ENCODE data around the gene POT1. TPM values are rescaled to one million over a fixed set of nuclear protein-coding genes. Genes with fewer than 3 reads are reported as not detected.

Gene POT1
- polyA plus RNA-seq, 1 donor (not counting 4 experiments of a cell fraction or from before 2014, with no cell fraction given), result 36.6 TPM

DNA sequence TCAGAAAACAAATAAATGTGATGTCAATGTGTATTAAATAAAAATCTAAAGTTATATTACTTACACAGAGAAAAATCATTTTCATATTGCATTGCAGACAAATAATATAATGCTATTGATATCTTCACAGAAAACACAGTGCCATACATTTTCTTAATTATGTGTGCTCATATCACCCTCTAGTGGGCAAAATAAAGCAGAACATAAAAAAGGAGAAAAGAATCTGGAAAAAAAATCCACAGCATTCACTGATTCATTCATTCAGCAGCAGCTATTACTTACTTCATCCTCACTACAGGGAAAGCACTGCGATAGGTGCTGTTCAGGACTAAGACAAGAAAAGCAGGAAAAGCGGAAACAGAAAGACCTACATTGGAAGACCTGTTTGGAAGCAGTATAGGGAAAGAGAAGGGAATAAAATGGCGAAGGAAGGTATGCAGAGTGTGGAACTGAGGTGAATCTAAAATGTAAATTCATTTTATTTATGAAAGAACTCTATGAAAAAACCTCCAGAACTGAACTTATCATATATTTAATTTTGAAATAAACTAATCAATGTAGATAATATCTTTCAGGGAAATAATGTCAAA lies 73.2 kb downstream of the POT1 start:
- Histone ChIP-seq H3K36me3 (ENCODE audit: control insufficient read depth in 2 of 2, extremely low read depth in 1 of 2, insufficient read depth in 2 of 2, low read length in 2 of 2) (no peaks in the 10 kb centered on the region), H3K27ac (ENCODE audit: control insufficient read depth, insufficient read depth, low read length) (no peak overlapping the region), H4K20me1 (ENCODE audit: control insufficient read depth, extremely low read depth, insufficient read depth, low read length) (no peaks in the 10 kb centered on the region), H3K9me1 (ENCODE audit: control insufficient read depth, extremely low read depth, insufficient read depth, low read length) (no peaks in the 10 kb centered on the region), H3K4me1 (ENCODE audit: control insufficient read depth, extremely low read depth, insufficient read depth, low read length) (no peaks in the 10 kb centered on the region), H3K79me2 (ENCODE audit: control insufficient read depth, insufficient read depth, low read length) (no peaks in the 10 kb centered on the region), H3K27me3 (ENCODE audit: control insufficient read depth, extremely low read depth, insufficient read depth, low read length) (no peaks in the 10 kb centered on the region), H3K9me3 (ENCODE audit: control insufficient read depth, low read depth, low read length) (no peaks in the 10 kb centered on the region), H3K4me2 (ENCODE audit: control insufficient read depth, extremely low read depth, insufficient read depth, low read depth, low read length) (no peak overlapping the region), H3K9ac (ENCODE audit: control insufficient read depth, extremely low read depth, insufficient read depth, low read length) (no peak overlapping the region), H2AFZ (ENCODE audit: control insufficient read depth, low read length) (no peak overlapping the region), H3K4me3 (ENCODE audit: control insufficient read depth in 2 of 3, extremely low read depth in 1 of 3, insufficient read depth in 2 of 3, low read depth in 1 of 3, low read length in 3 of 3) (no peak overlapping the region)
- FAIRE-seq (no peak), DNase-seq (ENCODE audit: low read depth, low spot score) (no peak)
- TF ChIP-seq, protein P1, sequence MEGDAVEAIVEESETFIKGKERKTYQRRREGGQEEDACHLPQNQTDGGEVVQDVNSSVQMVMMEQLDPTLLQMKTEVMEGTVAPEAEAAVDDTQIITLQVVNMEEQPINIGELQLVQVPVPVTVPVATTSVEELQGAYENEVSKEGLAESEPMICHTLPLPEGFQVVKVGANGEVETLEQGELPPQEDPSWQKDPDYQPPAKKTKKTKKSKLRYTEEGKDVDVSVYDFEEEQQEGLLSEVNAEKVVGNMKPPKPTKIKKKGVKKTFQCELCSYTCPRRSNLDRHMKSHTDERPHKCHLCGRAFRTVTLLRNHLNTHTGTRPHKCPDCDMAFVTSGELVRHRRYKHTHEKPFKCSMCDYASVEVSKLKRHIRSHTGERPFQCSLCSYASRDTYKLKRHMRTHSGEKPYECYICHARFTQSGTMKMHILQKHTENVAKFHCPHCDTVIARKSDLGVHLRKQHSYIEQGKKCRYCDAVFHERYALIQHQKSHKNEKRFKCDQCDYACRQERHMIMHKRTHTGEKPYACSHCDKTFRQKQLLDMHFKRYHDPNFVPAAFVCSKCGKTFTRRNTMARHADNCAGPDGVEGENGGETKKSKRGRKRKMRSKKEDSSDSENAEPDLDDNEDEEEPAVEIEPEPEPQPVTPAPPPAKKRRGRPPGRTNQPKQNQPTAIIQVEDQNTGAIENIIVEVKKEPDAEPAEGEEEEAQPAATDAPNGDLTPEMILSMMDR (optimal IDR thresholded peaks at IDR 0.05 in 1 of 3, IDR thresholded peaks at IDR 0.05 in 1 of 3, conservative IDR thresholded peaks at IDR 0.05 in 1 of 3; ENCODE audit: extremely low read depth in 1 of 3, insufficient read depth in 2 of 3, low read length in 3 of 3), result peak in 2 of 3 experiments; percentile 37 to 47
- TF ChIP-seq EZH2 (IDR thresholded peaks at IDR 0.05; ENCODE audit: low read length), result no peak
- dilution Hi-C loops (cut with MboI; ENCODE audit: extremely low pct_ligation_motif_present, low sequenced_read_pairs), result no loop called here

DNA sequence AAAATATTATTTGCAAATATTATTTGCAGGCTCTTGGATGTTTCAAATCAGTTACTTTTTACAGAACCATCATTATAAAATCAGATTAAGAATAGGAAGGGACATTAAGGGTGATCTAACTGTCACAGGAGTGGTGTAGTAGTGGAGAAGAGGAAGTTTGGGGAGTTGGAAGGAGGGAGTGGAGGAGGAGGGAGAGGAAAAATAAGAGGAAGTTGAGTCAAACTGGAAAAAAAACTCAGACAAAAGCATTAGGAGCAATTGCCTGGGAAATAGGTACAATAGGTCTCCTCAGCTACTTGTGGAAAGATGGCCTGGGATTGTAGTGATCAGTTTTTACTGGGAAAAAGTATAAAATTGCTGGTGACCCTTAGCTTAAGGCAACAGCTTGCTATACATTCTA lies 86.3 kb downstream of the POT1 start:
- H3K79me2 ChIP-seq (ENCODE audit: control insufficient read depth, insufficient read depth, low read length), result no peaks in the 10 kb centered on the region
- H3K4me3 ChIP-seq (ENCODE audit: control insufficient read depth in 2 of 3, extremely low read depth in 1 of 3, insufficient read depth in 2 of 3, low read depth in 1 of 3, low read length in 3 of 3), result no peak overlapping the region
- H3K27ac ChIP-seq (ENCODE audit: control insufficient read depth, insufficient read depth, low read length), result no peak overlapping the region
- H3K9me1 ChIP-seq (ENCODE audit: control insufficient read depth, extremely low read depth, insufficient read depth, low read length), result no peaks in the 10 kb centered on the region
- no peak overlapping the region for H3K4me2 ChIP-seq (ENCODE audit: control insufficient read depth, extremely low read depth, insufficient read depth, low read depth, low read length)
- no peak for DNase-seq (ENCODE audit: low read depth, low spot score)
- no peak overlapping the region for H2AFZ ChIP-seq (ENCODE audit: control insufficient read depth, low read length)
- FAIRE-seq, result no peak
- no peak overlapping the region for H3K9ac ChIP-seq (ENCODE audit: control insufficient read depth, extremely low read depth, insufficient read depth, low read length)
- H3K27me3 ChIP-seq (ENCODE audit: control insufficient read depth, extremely low read depth, insufficient read depth, low read length), result no peaks in the 10 kb centered on the region
- H3K36me3 ChIP-seq (ENCODE audit: control insufficient read depth in 2 of 2, extremely low read depth in 1 of 2, insufficient read depth in 2 of 2, low read length in 2 of 2), result no peaks in the 10 kb centered on the region
- H4K20me1 ChIP-seq (ENCODE audit: control insufficient read depth, extremely low read depth, insufficient read depth, low read length), result no peaks in the 10 kb centered on the region
- no peaks in the 10 kb centered on the region for H3K4me1 ChIP-seq (ENCODE audit: control insufficient read depth, extremely low read depth, insufficient read depth, low read length)
- H3K9me3 ChIP-seq (ENCODE audit: control insufficient read depth, low read depth, low read length), result no peaks in the 10 kb centered on the region
- dilution Hi-C loops (cut with MboI; ENCODE audit: extremely low pct_ligation_motif_present, low sequenced_read_pairs), result no loop called here
- TF ChIP-seq EZH2 (IDR thresholded peaks at IDR 0.05; ENCODE audit: low read length), result no peak

DNA sequence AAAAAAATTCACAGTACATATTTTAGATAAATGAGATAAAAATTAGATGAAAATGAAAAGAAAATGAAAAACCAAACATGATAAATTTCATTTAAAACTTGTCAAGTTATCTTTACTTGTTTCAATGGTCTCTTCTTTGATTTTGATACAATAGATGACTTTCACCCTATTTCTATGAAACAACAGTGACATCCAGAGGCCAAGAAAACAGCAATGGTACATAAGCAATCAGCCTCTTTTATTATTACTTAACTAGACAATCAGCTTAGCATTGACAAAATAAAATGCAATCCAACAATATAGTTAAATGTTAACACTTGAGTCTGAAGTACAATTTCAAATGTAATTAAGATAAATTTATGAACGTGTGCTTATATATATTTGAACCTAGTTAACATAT lies 89.2 kb downstream of the POT1 start:
- Histone ChIP-seq H2AFZ (ENCODE audit: control insufficient read depth, low read length) (no peak overlapping the region), H3K9me1 (ENCODE audit: control insufficient read depth, extremely low read depth, insufficient read depth, low read length) (no peaks in the 10 kb centered on the region), H3K4me3 (ENCODE audit: control insufficient read depth in 2 of 3, extremely low read depth in 1 of 3, insufficient read depth in 2 of 3, low read depth in 1 of 3, low read length in 3 of 3) (no peak overlapping the region), H4K20me1 (ENCODE audit: control insufficient read depth, extremely low read depth, insufficient read depth, low read length) (no peaks in the 10 kb centered on the region), H3K4me2 (ENCODE audit: control insufficient read depth, extremely low read depth, insufficient read depth, low read depth, low read length) (no peak overlapping the region), H3K36me3 (ENCODE audit: control insufficient read depth in 2 of 2, extremely low read depth in 1 of 2, insufficient read depth in 2 of 2, low read length in 2 of 2) (no peaks in the 10 kb centered on the region), H3K27me3 (ENCODE audit: control insufficient read depth, extremely low read depth, insufficient read depth, low read length) (no peaks in the 10 kb centered on the region), H3K79me2 (ENCODE audit: control insufficient read depth, insufficient read depth, low read length) (no peaks in the 10 kb centered on the region), H3K27ac (ENCODE audit: control insufficient read depth, insufficient read depth, low read length) (no peak overlapping the region), H3K9ac (ENCODE audit: control insufficient read depth, extremely low read depth, insufficient read depth, low read length) (no peak overlapping the region), H3K9me3 (ENCODE audit: control insufficient read depth, low read depth, low read length) (no peaks in the 10 kb centered on the region), H3K4me1 (ENCODE audit: control insufficient read depth, extremely low read depth, insufficient read depth, low read length) (no peaks in the 10 kb centered on the region)
- no peak for TF ChIP-seq EZH2 (IDR thresholded peaks at IDR 0.05; ENCODE audit: low read length)
- TF ChIP-seq, protein P1 (optimal IDR thresholded peaks at IDR 0.05 in 1 of 3, IDR thresholded peaks at IDR 0.05 in 1 of 3, conservative IDR thresholded peaks at IDR 0.05 in 1 of 3; ENCODE audit: extremely low read depth in 1 of 3, insufficient read depth in 2 of 3, low read length in 3 of 3), result no peak
- DNase-seq (ENCODE audit: low read depth, low spot score) (no peak), FAIRE-seq (no peak)
- dilution Hi-C loops (cut with MboI; ENCODE audit: extremely low pct_ligation_motif_present, low sequenced_read_pairs), result no loop called here

Data from keratinocyte (primary cell).